ENCODE results near the gene PUS7. TPM values are rescaled to one million over a fixed set of nuclear protein-coding genes. Genes with fewer than 3 reads are reported as not detected.
A peak's percentile ranks its signal among the peaks of the same experiment; 100 is the strongest.
"Not testable (repeated sequence)": the region's sequence is repeated elsewhere in the genome, so short reads cannot be mapped to it uniquely, and the experiment has no call there.

The PUS7 gene
- total RNA-seq, 2 experiments from 2014 or later = 9.9 to 11.4 TPM

GRCh38 chr7:105454095-105454747 lies 67.8 kb downstream of the PUS7 start:
- Mint-ChIP-seq H3K27ac (peak overlapping the region; percentile 9), H3K4me3 (no peak overlapping the region), H3K9me3 (peaks cover 3% of the 10 kb centered on the region), H3K36me3 (ENCODE audit: low read depth) (peaks cover 6% of the 10 kb centered on the region), H3K4me1 (peaks cover 2% of the 10 kb centered on the region), H3K27me3 (no peaks in the 10 kb centered on the region)
- CTCF ChIA-PET = interaction anchor here (0.5 to 0.6 kb wide), 3 partner anchors 33 to 128 kb away, joined by 3 to 4 read pairs (median 3); no protein-coding TSS in a partner anchor
- no peak for DNase-seq
- POLR2A ChIA-PET = interaction anchor here (0.7 kb wide), 1 partner anchor 336 kb away, joined by 3 read pairs; no protein-coding TSS in a partner anchor

GRCh38 chr7:105452085-105452484 lies 70.0 kb downstream of the PUS7 start:
- ChIA-PET POLR2A (no interaction called here), CTCF (interaction anchor here (1.3 kb wide), 1 partner anchor 14 kb away, joined by 3 read pairs; no protein-coding TSS in a partner anchor)
- peaks cover 18% of the 10 kb centered on the region for H3K4me1 Mint-ChIP-seq
- H3K9me3 Mint-ChIP-seq = peaks cover 3% of the 10 kb centered on the region
- no peak overlapping the region for H3K4me3 Mint-ChIP-seq
- H3K36me3 Mint-ChIP-seq (ENCODE audit: low read depth) = peaks cover 2% of the 10 kb centered on the region
- no peaks in the 10 kb centered on the region for H3K27me3 Mint-ChIP-seq
- no peak for DNase-seq
- H3K27ac Mint-ChIP-seq = no peak overlapping the region

GRCh38 chr7:105450870-105451269 lies 71.2 kb downstream of the PUS7 start:
- DNase-seq; H3K9me3 Mint-ChIP-seq; H3K27ac Mint-ChIP-seq; POLR2A ChIA-PET; H3K36me3 Mint-ChIP-seq (ENCODE audit: low read depth); H3K4me3 Mint-ChIP-seq; H3K27me3 Mint-ChIP-seq: not testable (repeated sequence)
- CTCF ChIA-PET = interaction anchor here (0.6 to 1.3 kb wide), 2 partner anchors 15 to 177 kb away, joined by 3 read pairs; no protein-coding TSS in a partner anchor
- H3K4me1 Mint-ChIP-seq = peaks cover 20% of the 10 kb centered on the region

- Mint-ChIP-seq H3K4me1 (peaks cover 22% of the 10 kb centered on the region), H3K4me3 (no peak overlapping the region), H3K27ac (no peak overlapping the region), H3K9me3 (peaks cover 3% of the 10 kb centered on the region), H3K36me3 (ENCODE audit: low read depth) (peaks cover 2% of the 10 kb centered on the region), H3K27me3 (no peaks in the 10 kb centered on the region)
- ChIA-PET CTCF (interaction anchor here (0.6 kb wide), 1 partner anchor 176 kb away, joined by 3 read pairs; no protein-coding TSS in a partner anchor), POLR2A (no interaction called here)
- DNase-seq = no peak
Measured at GRCh38 chr7:105450177-105450861, 71.8 kb downstream of the PUS7 start.

- H3K4me3 Mint-ChIP-seq = no peak overlapping the region
- no peaks in the 10 kb centered on the region for H3K27me3 Mint-ChIP-seq
- ChIA-PET CTCF (interaction anchor here (0.6 kb wide), 1 partner anchor 314 kb away, joined by 3 read pairs; no protein-coding TSS in a partner anchor), POLR2A (no interaction called here)
- H3K27ac Mint-ChIP-seq = peak overlapping the region; percentile 89
- peaks cover 19% of the 10 kb centered on the region for H3K4me1 Mint-ChIP-seq
- peaks cover 3% of the 10 kb centered on the region for H3K9me3 Mint-ChIP-seq
- peaks cover 2% of the 10 kb centered on the region for H3K36me3 Mint-ChIP-seq (ENCODE audit: low read depth)
- DNase-seq = no peak
Measured at GRCh38 chr7:105448181-105448580, 73.9 kb downstream of the PUS7 start.

- CTCF ChIA-PET = interaction anchor here (1.3 kb wide), 1 partner anchor 11 kb away, joined by 3 read pairs; no protein-coding TSS in a partner anchor
- DNase-seq = no peak
- Mint-ChIP-seq H3K27ac (no peak overlapping the region), H3K9me3 (no peaks in the 10 kb centered on the region), H3K27me3 (no peaks in the 10 kb centered on the region), H3K4me3 (no peak overlapping the region), H3K36me3 (ENCODE audit: low read depth) (peaks cover 2% of the 10 kb centered on the region), H3K4me1 (peaks cover 19% of the 10 kb centered on the region)
- POLR2A ChIA-PET = no interaction called here
Measured at GRCh38 chr7:105444342-105444987, 77.6 kb downstream of the PUS7 start.

GRCh38 chr7:105442214-105442613 lies 79.9 kb downstream of the PUS7 start:
- H3K36me3 Mint-ChIP-seq (ENCODE audit: low read depth); H3K4me1 Mint-ChIP-seq; H3K27me3 Mint-ChIP-seq; H3K9me3 Mint-ChIP-seq; CTCF ChIA-PET; POLR2A ChIA-PET; H3K27ac Mint-ChIP-seq; H3K4me3 Mint-ChIP-seq; DNase-seq: not testable (repeated sequence)

GRCh38 chr7:105439174-105439893 lies 82.7 kb downstream of the PUS7 start:
- no peak for DNase-seq
- POLR2A ChIA-PET = no interaction called here
- no peak overlapping the region for H3K27ac Mint-ChIP-seq
- H3K4me1 Mint-ChIP-seq = no peaks in the 10 kb centered on the region
- no peak overlapping the region for H3K4me3 Mint-ChIP-seq
- H3K36me3 Mint-ChIP-seq (ENCODE audit: low read depth) = no peaks in the 10 kb centered on the region
- CTCF ChIA-PET = interaction anchor here (0.6 to 2.9 kb wide), 3 partner anchors 10 to 71 kb away, joined by 3 to 10 read pairs (median 3); no protein-coding TSS in a partner anchor
- H3K9me3 Mint-ChIP-seq = no peaks in the 10 kb centered on the region
- no peaks in the 10 kb centered on the region for H3K27me3 Mint-ChIP-seq

- no peak for DNase-seq
- no peak overlapping the region for H3K4me3 Mint-ChIP-seq
- H3K36me3 Mint-ChIP-seq (ENCODE audit: low read depth) = no peaks in the 10 kb centered on the region
- ChIA-PET POLR2A (no interaction called here), CTCF (interaction anchor here (0.7 to 2.9 kb wide), 3 partner anchors 10 to 71 kb away, joined by 3 to 10 read pairs (median 3); no protein-coding TSS in a partner anchor)
- no peaks in the 10 kb centered on the region for H3K9me3 Mint-ChIP-seq
- H3K4me1 Mint-ChIP-seq = no peaks in the 10 kb centered on the region
- H3K27ac Mint-ChIP-seq = no peak overlapping the region
- H3K27me3 Mint-ChIP-seq = no peaks in the 10 kb centered on the region
Measured at GRCh38 chr7:105438847-105439173, 83.3 kb downstream of the PUS7 start.

- no peaks in the 10 kb centered on the region for H3K36me3 Mint-ChIP-seq (ENCODE audit: low read depth)
- CTCF ChIA-PET = interaction anchor here (0.7 kb wide), 1 partner anchor 23 kb away, joined by 3 read pairs; no protein-coding TSS in a partner anchor
- no peak for DNase-seq
- H3K27ac Mint-ChIP-seq = no peak overlapping the region
- no peaks in the 10 kb centered on the region for H3K27me3 Mint-ChIP-seq
- H3K4me1 Mint-ChIP-seq = no peaks in the 10 kb centered on the region
- POLR2A ChIA-PET = no interaction called here
- no peak overlapping the region for H3K4me3 Mint-ChIP-seq
- H3K9me3 Mint-ChIP-seq = no peaks in the 10 kb centered on the region
Measured at GRCh38 chr7:105438254-105438653, 83.8 kb downstream of the PUS7 start.

- CTCF ChIA-PET = interaction anchor here (1.0 kb wide), 1 partner anchor 11 kb away, joined by 3 read pairs; no protein-coding TSS in a partner anchor
- H3K36me3 Mint-ChIP-seq (ENCODE audit: low read depth); H3K4me3 Mint-ChIP-seq; DNase-seq; H3K4me1 Mint-ChIP-seq; H3K27ac Mint-ChIP-seq; POLR2A ChIA-PET; H3K9me3 Mint-ChIP-seq; H3K27me3 Mint-ChIP-seq: not testable (repeated sequence)
Measured at GRCh38 chr7:105437356-105437755, 84.7 kb downstream of the PUS7 start.

GRCh38 chr7:105429746-105430612 lies 92.1 kb downstream of the PUS7 start:
- Mint-ChIP-seq H3K4me3 (no peak overlapping the region), H3K4me1 (no peaks in the 10 kb centered on the region), H3K27me3 (no peaks in the 10 kb centered on the region), H3K27ac (no peak overlapping the region), H3K9me3 (no peaks in the 10 kb centered on the region), H3K36me3 (ENCODE audit: low read depth) (no peaks in the 10 kb centered on the region)
- peak; percentile 72 for DNase-seq
- ChIA-PET POLR2A (interaction anchor here (0.6 kb wide), 1 partner anchor 16 kb away, joined by 4 read pairs; no protein-coding TSS in a partner anchor), CTCF (interaction anchor here (0.6 to 2.1 kb wide), 11 partner anchors 9 to 446 kb away, joined by 3 to 10 read pairs (median 5); no protein-coding TSS in a partner anchor)

All from activated CD4-positive, alpha-beta T cell treated with anti-CD3 and anti-CD28 coated beads, Interleukin-2, amount 10 ng/mL, durations not matched to agents 7 days and 5 days (primary cell).